AG09309 (cell line): ENCODE measurements around the gene MIA2.

Experiments
- DNase-seq: peaks from one replicate; pipeline ENCODE4 v3.0.0-alpha.2; 2010; ENCODE audit warnings: low read depth
- H3K4me3 ChIP-seq: 2 replicates; pipeline ENCODE4 v1.5.1; 2011; ENCODE audit warnings: mild to moderate bottlenecking, low read depth, low read length, moderate library complexity; ENCODE audit not compliant: control insufficient read depth
- TF ChIP-seq, protein P1 (sequence below): IDR thresholded peaks from 2 replicates; pipeline ENCODE4 v1.5.1; 2011; ENCODE audit warnings: mild to moderate bottlenecking, low read depth, low read length, inconsistent platforms; ENCODE audit not compliant: insufficient read depth, control insufficient read depth; ENCODE audit errors: missing control alignments

The MIA2 gene

DNA sequence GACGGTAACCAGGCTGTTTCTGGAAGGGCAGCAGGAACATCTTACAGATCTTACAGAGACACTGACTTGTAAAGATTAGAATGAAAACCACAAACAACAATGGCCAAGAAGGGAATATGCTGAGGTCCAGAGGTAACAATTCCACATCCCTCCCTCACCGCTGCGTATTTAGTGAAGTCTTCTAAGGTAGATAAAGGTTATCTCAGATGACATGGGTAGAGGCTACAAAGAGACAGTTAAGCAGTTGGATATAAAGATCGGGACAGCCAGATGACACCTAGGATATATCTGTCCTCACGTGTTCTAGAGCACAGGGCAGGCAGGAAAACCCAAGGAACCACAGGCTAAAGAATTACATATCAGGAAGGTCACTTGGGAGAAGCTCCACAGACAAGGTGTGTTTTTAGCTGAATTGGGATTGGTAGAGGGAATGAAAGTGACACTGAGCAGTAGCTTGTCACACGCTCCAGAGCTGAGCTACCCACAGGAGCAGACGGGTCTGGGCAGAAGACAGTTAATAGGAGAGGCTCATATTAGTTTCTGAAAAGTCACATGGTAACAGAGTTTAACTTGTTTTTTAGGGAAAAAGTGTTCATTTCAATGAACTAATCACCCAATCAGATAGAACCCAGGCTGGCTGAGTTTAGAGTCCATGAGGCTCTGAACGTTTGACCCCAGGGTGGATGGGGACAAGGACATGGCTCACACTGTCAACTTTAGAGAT, 83.3 kb downstream of the MIA2 start:
- TF ChIP-seq, protein P1, sequence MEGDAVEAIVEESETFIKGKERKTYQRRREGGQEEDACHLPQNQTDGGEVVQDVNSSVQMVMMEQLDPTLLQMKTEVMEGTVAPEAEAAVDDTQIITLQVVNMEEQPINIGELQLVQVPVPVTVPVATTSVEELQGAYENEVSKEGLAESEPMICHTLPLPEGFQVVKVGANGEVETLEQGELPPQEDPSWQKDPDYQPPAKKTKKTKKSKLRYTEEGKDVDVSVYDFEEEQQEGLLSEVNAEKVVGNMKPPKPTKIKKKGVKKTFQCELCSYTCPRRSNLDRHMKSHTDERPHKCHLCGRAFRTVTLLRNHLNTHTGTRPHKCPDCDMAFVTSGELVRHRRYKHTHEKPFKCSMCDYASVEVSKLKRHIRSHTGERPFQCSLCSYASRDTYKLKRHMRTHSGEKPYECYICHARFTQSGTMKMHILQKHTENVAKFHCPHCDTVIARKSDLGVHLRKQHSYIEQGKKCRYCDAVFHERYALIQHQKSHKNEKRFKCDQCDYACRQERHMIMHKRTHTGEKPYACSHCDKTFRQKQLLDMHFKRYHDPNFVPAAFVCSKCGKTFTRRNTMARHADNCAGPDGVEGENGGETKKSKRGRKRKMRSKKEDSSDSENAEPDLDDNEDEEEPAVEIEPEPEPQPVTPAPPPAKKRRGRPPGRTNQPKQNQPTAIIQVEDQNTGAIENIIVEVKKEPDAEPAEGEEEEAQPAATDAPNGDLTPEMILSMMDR, result no peak
- no peak for DNase-seq

DNA sequence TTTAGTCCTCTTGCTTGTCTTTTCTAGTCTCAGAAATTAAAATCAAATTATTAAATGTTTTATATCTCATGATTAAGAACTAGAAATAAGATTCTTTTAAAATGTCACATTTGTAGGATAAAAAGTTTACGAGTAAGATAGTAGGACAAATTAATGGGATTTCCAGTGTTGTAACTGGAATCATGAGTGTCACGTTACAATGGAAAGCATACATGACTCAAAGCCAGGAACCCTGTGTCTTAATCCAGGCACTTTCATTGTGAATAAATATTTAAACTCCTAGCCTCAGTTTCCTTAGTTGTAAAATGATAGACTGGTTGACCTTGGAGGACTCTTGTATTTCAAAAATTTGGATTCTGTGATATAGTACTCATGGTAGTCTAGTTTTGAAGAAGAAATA, 84.9 kb downstream of the MIA2 start:
- no peak overlapping the region for H3K4me3 ChIP-seq
- TF ChIP-seq, protein P1, result no peak
- DNase-seq, result no peak

More for the DNA sequence above, 83.3 kb downstream of the MIA2 start:
- H3K4me3 ChIP-seq, result no peak overlapping the region

DNA sequence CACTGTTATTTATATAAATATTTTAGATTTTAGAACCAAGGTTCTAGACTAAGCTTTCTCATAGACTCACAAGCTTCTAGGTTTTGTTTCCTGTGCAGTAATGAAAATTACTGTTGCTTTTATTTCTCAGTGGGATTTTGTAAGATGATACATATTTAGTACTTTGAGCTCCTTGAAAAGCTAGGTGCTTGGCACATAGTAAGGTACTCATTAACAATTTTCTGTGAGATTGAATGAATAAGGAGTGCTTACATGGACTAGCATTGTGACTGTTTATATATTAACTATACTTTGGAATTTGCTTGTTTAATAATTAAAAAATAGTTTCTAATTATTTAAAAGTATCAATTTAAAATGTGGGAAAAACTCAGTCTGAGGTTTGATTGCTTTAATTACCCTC, 85.7 kb downstream of the MIA2 start:
- no peak for DNase-seq
- H3K4me3 ChIP-seq, result no peak overlapping the region
- TF ChIP-seq, protein P1, result no peak

DNA sequence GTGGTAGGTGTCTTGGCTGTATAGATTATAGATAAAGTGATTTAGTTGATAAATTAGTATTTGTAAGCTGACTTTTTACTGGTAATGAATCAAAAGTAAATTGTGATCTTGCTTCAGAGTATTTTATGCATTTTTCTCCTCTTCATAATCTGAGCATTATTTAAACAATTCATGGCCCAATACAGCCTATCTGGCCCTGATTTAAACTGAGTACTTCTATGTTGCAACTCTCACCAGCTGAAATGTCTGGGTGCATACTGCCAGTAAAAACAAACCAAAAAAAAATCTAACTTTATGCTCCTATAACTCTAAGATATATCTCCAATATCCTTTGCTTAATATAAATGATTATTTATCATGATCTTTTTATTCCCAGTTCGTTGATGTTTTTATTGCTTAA, 86.6 kb downstream of the MIA2 start:
- DNase-seq, result no peak
- H3K4me3 ChIP-seq, result no peak overlapping the region
- TF ChIP-seq, protein P1, result no peak

DNA sequence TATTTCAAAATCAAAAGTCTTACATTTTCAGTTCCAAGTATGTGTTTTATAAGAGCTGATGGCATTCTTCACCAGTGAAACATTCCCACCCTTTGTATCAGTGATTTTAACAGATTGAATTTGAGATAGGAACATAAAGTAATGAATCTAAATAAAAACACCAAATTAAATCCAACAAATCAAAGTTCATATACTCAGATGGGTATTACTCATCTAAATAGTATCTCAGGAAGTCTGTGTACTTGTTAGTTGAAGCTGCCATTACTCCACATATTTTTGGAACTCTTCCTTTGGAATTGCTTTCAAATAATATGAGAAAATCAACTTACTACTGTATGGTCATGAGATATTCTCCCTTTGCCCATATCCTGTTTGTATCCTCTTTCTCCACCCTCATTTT, 89.1 kb downstream of the MIA2 start:
- TF ChIP-seq, protein P1, result no peak
- DNase-seq, result peak; percentile 44
- no peak overlapping the region for H3K4me3 ChIP-seq

DNA sequence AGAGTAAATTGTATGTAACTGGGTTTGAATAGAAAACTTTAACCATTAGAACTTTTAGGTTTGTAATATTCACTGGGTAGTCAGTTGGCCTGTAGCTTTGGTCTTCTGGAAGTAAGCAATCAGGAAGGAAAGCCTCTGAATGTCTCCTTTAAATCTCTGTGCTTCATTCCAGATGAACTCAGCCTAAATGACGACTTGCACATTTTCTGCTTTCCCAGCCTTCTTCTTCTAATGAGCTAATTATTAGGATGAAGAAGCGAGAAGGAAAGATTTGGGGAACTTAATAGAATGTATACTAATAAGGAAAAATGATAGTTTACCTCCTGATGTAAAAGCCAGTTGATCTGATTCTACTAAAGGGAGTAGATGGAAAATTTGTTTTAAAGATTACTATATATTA, 90.4 kb downstream of the MIA2 start:
- DNase-seq, result no peak
- no peak overlapping the region for H3K4me3 ChIP-seq
- TF ChIP-seq, protein P1, result no peak
